HG02759 (cell line): ENCODE data around the gene DOCK2.
"Not testable (repeated sequence)": the region's sequence is repeated elsewhere in the genome, so short reads cannot be mapped to it uniquely, and the experiment has no call there.

Experiments used
- ATAC-seq: cut with Tn5 transposase; IDR thresholded peaks from one replicate; pipeline ENCODE4 v1.9.1; 2021; ENCODE audit warnings: mild to moderate bottlenecking, moderate library complexity; ENCODE audit not compliant: unreplicated experiment

The DOCK2 gene

DNA sequence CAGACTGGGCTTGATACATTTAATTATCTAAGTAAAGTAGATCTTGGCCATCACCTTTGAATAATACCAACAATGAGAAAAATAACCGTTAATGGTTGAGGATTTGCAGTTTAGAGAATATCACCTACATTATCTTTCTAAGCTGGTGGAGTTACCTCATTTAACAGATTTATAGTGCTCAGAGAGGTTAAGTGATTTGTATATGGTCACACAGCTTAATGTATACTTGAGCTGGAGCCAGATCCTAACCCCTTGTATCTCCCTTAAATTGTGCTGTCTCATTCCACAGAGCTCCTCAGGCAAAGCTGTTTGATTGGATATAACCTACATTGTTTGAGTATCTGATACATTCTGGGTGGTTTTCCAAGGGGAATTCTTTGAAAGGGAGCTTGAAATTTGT, 285.4 kb downstream of the DOCK2 start:
- no peak for ATAC-seq

GRCh38 chr5:169923988-169924387, 286.9 kb downstream of the DOCK2 start:
- peak; percentile 81 for ATAC-seq

GRCh38 chr5:169933127-169933526, 296.1 kb downstream of the DOCK2 start:
- no peak for ATAC-seq

- ATAC-seq = no peak
These were observed 296.5 kb downstream of the DOCK2 start for GRCh38 chr5:169933616-169934015.

DNA sequence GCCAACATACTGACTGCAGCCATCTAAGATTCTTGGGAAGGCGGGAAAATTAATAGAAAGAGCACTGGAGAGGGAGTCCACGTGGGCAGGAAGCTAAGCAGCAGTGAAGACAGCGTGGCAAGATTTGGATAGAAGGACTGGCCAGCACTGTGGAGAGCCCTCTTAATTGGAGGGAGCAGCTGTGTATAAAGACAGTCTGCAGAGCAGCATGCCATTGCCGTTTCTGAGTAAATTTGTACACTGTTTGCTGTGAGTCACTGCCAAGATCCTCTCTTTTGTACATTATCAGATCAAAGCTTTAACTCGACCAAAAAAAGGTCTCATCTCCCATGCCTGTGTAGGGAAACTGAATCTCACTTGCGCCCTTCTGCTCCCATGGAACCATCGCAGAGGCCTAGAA, 297.9 kb downstream of the DOCK2 start:
- no peak for ATAC-seq

GRCh38 chr5:169935762-169936161, 298.7 kb downstream of the DOCK2 start:
- ATAC-seq = no peak

DNA sequence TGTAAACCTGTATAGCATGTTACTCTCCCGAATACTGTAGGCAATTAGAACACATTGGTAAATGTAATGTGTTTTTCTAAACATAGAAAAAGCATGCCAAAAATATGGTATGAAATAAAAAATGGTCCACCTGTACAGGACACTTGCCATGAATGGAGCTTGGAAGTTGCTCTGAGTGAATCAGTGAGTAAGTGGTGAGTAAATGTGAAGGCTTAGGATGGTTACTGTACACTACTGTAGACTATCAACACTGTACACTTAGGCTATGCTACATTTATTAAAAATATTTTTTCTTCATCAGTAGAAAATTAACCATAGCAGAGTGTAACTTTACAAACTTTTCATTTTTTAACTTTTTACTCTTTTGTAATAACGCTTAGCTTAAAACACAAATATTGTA, 301.4 kb downstream of the DOCK2 start:
- ATAC-seq = no peak

- ATAC-seq = no peak
These were observed 302.7 kb downstream of the DOCK2 start for GRCh38 chr5:169939731-169940130.

DNA sequence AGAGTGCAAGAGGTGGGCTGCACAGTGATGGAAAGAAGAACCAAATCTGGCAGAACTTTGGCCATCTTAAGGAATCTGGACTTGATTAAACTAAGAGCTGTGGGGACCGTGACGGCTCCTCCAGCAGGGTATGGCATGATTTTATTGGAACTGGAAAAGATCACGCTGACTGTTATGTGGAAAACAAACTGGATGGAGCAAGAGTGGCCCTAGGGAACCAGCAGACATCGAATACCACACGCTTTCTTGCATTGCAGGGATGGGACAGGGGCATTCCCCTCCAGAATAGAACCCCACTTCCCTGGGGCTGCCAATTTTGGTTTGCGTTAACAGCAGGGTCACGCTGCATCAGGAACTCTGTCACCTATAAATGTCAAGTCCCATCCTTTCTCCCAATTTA, 304.5 kb downstream of the DOCK2 start:
- ATAC-seq = no peak

- ATAC-seq = no peak
These were observed 305.1 kb downstream of the DOCK2 start for GRCh38 chr5:169942181-169942580.

DNA sequence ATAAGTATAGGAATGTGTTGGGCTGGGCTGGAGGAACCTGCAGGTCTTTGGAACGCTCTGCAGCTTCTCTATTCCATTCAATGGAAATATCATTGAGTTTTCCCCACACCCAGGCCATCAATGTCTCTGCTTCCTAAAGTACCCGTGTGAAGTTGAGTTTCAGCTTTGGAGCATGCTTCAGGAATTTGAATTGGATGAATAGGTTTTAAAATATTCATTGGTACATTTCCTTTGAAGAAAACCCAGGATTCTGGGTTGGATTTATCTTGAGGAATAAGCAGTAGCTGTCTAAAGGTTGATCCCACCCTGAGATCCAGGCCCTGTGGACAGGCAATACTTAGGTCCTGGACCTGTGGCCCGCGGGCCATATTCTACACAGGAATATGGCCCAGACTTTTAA, 306.0 kb downstream of the DOCK2 start:
- ATAC-seq = no peak

GRCh38 chr5:169944115-169944514, 307.0 kb downstream of the DOCK2 start:
- ATAC-seq = no peak

DNA sequence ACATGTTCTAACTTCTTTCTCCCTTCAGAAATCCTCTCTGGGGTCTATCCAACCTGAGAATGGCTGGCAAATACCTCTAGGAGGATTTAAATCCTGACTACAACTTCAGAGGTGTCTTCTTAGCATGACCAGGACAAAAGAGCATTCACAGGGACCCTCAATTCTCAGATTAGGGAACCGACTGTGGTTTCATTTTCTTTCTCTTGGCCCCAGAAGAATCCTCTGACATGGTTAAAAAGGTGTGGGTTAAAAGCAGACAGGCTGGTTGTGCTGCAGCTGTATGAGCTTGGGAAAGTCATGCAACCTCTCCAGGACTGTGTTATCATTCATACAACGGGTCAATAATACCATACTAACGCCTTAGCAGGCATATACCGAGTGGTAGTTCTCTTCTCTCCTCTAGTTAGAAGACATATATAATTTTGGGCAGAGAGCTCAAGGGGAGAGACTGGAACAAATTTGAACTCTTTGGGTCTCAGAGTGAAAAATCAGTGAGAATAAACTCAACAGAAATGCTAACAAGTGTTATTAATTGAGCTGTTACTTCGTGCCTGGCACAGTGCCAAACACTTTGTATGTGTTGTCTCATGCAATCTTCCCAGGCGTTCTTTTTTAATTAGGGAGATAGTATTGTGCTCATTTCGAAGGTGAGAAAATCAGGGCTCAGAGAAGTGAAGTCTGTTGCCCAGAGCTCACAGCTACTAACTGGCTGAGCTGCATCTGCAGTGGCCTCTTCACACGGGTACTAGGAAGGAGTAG, 308.0 kb downstream of the DOCK2 start:
- ATAC-seq = peak; percentile 64

DNA sequence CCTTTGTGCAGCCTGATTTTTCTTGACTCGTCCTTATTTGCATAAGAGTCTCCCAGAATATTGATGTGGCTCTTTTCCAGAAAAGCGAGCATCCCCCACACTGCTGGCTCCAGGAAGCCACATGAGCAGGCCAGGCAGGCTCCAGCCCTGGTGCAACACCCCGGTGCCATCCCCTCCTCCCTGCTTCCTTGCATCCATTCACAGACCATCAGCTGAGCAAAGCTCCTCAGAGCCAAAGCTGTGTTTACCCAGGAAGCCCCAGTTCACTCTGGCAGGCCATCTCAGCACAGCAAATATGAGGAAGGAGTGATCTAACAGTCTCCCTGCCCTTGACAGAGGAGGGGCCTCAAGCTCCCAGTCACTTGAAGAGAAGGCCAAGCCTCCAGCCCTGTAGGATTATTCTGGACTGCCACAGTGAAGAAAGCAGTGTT, 308.8 kb downstream of the DOCK2 start:
- no peak for ATAC-seq

- ATAC-seq = no peak
These were observed 309.7 kb downstream of the DOCK2 start for GRCh38 chr5:169946743-169947295.

- no peak for ATAC-seq
These were observed 313.3 kb downstream of the DOCK2 start for GRCh38 chr5:169950333-169950732.

DNA sequence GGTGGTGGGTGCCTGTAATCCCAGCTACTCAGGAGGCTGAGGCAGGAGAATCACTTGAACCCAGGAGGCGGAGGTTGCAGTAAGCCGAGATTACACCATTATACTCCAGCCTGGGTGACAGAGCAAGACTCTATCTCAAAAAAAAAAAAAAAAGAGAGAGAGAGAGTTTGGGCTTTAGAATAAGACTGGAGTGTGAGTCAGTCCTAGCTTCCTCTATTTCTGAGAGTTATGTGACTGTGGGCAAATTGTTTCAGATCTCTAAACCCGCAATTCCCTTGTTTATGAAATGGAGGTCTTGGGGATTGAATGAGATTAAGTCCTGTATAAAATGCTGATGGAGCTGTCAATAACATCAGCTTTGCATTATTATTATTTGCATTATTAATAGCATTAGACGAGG, 316.1 kb downstream of the DOCK2 start:
- not testable (repeated sequence) for ATAC-seq

DNA sequence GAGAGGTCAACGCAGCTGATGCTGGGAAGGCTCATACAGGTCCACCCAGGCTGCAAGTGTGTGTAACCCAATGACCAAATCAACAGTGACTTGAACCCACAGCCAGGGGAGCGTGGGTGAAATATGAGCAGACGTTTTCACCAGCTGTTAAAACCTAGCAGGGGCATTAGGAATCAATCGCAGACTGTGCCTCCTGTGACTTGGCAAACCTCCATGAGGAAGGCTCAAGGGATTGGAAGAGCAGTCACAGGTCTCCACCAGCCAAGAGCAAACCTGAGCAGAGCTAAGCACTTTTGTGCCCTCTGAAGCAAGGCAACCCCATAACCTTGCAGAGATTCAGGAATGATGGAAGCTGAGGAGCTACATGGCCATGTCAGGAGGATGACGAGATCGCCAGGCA, 317.7 kb downstream of the DOCK2 start:
- ATAC-seq = no peak

GRCh38 chr5:169956126-169956525, 319.1 kb downstream of the DOCK2 start:
- no peak for ATAC-seq

DNA sequence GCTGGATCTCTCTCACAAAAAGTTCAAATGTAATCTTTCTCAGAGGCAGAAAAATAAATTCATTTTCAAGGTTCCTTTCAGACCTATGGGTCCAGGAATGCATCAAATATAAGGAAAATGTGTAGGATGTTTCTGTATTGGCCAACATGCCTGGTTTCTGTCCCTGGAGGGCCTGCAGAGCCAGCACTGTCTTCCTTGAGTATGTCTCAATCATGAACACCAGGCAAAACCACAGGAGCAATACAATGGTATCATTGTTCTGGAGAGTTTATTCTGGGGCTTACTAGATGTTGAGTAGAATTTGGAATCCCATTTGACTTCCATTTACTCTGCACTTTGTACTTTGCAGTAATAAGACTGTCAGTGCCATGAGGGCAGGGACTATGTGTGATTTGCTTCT, 319.7 kb downstream of the DOCK2 start:
- no peak for ATAC-seq

DNA sequence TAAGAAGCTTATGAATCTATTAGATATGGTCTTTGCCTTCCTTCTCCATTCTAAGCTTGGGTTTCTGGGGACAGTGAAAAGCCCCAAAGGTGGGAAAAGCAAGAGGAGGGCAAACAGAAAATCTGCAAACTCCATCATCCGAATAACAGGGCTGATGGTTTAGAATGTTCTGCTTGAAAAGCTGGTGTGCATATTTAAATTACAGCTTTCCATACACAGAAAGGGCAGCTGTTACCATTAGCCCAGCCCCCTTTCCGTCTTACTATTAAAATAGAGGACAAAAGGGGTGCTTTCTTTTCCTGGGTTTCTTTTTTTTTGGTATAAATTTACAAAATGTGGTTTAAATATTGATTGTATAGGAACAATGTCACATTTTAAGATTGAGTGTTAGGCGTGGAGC, 321.2 kb downstream of the DOCK2 start:
- ATAC-seq = no peak

- ATAC-seq = no peak
These were observed 323.6 kb downstream of the DOCK2 start for GRCh38 chr5:169960659-169961058.

DNA sequence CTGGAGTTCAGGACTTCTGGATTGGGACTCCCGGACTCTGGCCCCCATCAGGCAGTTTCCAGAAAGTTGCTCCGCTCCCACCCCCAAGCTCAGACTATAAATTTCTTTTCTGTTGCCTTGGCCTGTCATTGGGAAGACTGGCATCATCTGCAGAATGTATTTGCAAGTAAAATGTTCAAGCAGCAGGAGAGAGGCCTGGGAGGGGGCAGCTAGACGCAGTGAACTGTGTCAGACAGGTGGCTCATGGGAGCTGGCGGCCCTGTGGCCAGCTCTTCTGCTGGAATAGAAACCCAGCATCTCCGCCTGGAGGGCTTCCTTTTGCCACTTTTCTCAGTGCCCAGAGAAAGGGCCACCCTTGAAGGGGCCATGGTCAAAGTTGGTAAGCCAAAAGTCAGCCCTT, 327.2 kb downstream of the DOCK2 start:
- no peak for ATAC-seq
